GM10266 (cell line): ENCODE results near the gene TBC1D3E.
"Not testable (repeated sequence)": the region's sequence is repeated elsewhere in the genome, so short reads cannot be mapped to it uniquely, and the experiment has no call there.

Source experiments
- DNase-seq: peaks from one replicate; pipeline ENCODE4 v3.0.0; 2012; ENCODE audit errors: extremely low spot score

Gene TBC1D3E

GRCh38 chr17:38127651-38128050 lies at the start of gene TBC1D3E:
TSS of gene TBC1D3E (plus strand) at chr17:38127951. CDS start at chr17:38129496, 1,545 bp downstream.
- not testable (repeated sequence) for DNase-seq

- not testable (repeated sequence) for DNase-seq
Observed at GRCh38 chr17:38087344-38087743, 40.4 kb upstream of the TBC1D3E start.

- not testable (repeated sequence) for DNase-seq
Observed at GRCh38 chr17:38088120-38088519, 39.6 kb upstream of the TBC1D3E start.

GRCh38 chr17:38094059-38094694 lies 33.6 kb upstream of the TBC1D3E start:
- not testable (repeated sequence) for DNase-seq

GRCh38 chr17:38099262-38099661 lies 28.5 kb upstream of the TBC1D3E start:
- not testable (repeated sequence) for DNase-seq

GRCh38 chr17:38119829-38120228 lies 7.9 kb upstream of the TBC1D3E start:
- not testable (repeated sequence) for DNase-seq

- not testable (repeated sequence) for DNase-seq
Observed at GRCh38 chr17:38134860-38135259, 7.1 kb downstream of the TBC1D3E start.
